Cardiac septum (tissue), 1 donor: Measurements from ENCODE around the gene TBC1D21. TPM values are rescaled to one million over a fixed set of nuclear protein-coding genes. Genes with fewer than 3 reads are reported as not detected.

Source experiments
- DNase-seq: peaks from one replicate; pipeline ENCODE4 v3.0.0-alpha.2; 2020; ENCODE audit warnings: low spot score
- intact Hi-C: fragments of 100-400 bp; cut with DNase I; formaldehyde crosslinking; loops from one replicate; pipeline ENCODE4 v1.14.0; 2022
- total RNA-seq: library from RNA; stranded (reverse); fragmentation: NEBNext Ultra II Directional; extraction: Animal tissue kit (Norgen Biotek cat#: 25700); gene quantifications from one replicate; pipeline ENCODE4 v1.2.1, GENCODE V29; 2021
- donor health status: DM: no; HTN: no; CAD: no.

The TBC1D21 gene
- total RNA-seq, 1 donor from 2014 or later = not detected

GRCh38 chr15:73857193-73857920, 16.0 kb upstream of the TBC1D21 start:
- DNase-seq = no peak
- intact Hi-C loops = no loop called here

- intact Hi-C loops = no loop called here
- no peak for DNase-seq
Measured at GRCh38 chr15:73858062-73858461, 15.3 kb upstream of the TBC1D21 start.

GRCh38 chr15:73862276-73862675, 11.1 kb upstream of the TBC1D21 start:
- no peak for DNase-seq
- intact Hi-C loops = no loop called here

GRCh38 chr15:73865379-73865778, 8.0 kb upstream of the TBC1D21 start:
- DNase-seq = no peak
- intact Hi-C loops = no loop called here

GRCh38 chr15:73865904-73866303, 7.5 kb upstream of the TBC1D21 start:
- intact Hi-C loops = no loop called here

GRCh38 chr15:73866481-73866880, 6.9 kb upstream of the TBC1D21 start:
- intact Hi-C loops = no loop called here
- DNase-seq = no peak

More at GRCh38 chr15:73865904-73866303, 7.5 kb upstream of the TBC1D21 start:
- no peak for DNase-seq

GRCh38 chr15:73866881-73867410, 6.4 kb upstream of the TBC1D21 start:
- intact Hi-C loops = no loop called here
- no peak for DNase-seq

- DNase-seq = no peak
- intact Hi-C loops = no loop called here
Measured at GRCh38 chr15:73867426-73867825, 5.9 kb upstream of the TBC1D21 start.

- no peak for DNase-seq
- intact Hi-C loops = no loop called here
Measured at GRCh38 chr15:73867956-73868355, 5.4 kb upstream of the TBC1D21 start.

- intact Hi-C loops = no loop called here
Measured at GRCh38 chr15:73869216-73869995, 4.0 kb upstream of the TBC1D21 start.

GRCh38 chr15:73870700-73871408, 2.5 kb upstream of the TBC1D21 start:
- peak; percentile 76 for DNase-seq
- intact Hi-C loops = no loop called here

More at GRCh38 chr15:73869216-73869995, 4.0 kb upstream of the TBC1D21 start:
- DNase-seq = peak; percentile 29

GRCh38 chr15:73872346-73872745, 1.0 kb upstream of the TBC1D21 start:
- DNase-seq = no peak
- intact Hi-C loops = no loop called here

GRCh38 chr15:73873889-73874511, 636 bp downstream of the TBC1D21 start:
- DNase-seq = no peak
- intact Hi-C loops = no loop called here

GRCh38 chr15:73879426-73879825, 6.1 kb downstream of the TBC1D21 start:
- intact Hi-C loops = no loop called here
- no peak for DNase-seq

- DNase-seq = peak; percentile 54
- intact Hi-C loops = no loop called here
Measured at GRCh38 chr15:73881579-73882320, 8.4 kb downstream of the TBC1D21 start.

GRCh38 chr15:73882761-73883419, 9.5 kb downstream of the TBC1D21 start:
- intact Hi-C loops = no loop called here
- peak; percentile 54 for DNase-seq

GRCh38 chr15:73884159-73884558, 10.8 kb downstream of the TBC1D21 start:
- peak; percentile 49 for DNase-seq

GRCh38 chr15:73885954-73886700, 12.8 kb downstream of the TBC1D21 start:
- intact Hi-C loops = no loop called here
- peak; percentile 54 for DNase-seq

More at GRCh38 chr15:73884159-73884558, 10.8 kb downstream of the TBC1D21 start:
- intact Hi-C loops = no loop called here
